GM19043 (cell line): ENCODE results near the gene LRRC37A3.
"Not testable (repeated sequence)": the region's sequence is repeated elsewhere in the genome, so short reads cannot be mapped to it uniquely, and the experiment has no call there.

Source experiments
- ATAC-seq: cut with Tn5 transposase; IDR thresholded peaks from one replicate; pipeline ENCODE4 v1.9.1; 2021; ENCODE audit warnings: low read depth; ENCODE audit not compliant: unreplicated experiment

The LRRC37A3 gene

DNA sequence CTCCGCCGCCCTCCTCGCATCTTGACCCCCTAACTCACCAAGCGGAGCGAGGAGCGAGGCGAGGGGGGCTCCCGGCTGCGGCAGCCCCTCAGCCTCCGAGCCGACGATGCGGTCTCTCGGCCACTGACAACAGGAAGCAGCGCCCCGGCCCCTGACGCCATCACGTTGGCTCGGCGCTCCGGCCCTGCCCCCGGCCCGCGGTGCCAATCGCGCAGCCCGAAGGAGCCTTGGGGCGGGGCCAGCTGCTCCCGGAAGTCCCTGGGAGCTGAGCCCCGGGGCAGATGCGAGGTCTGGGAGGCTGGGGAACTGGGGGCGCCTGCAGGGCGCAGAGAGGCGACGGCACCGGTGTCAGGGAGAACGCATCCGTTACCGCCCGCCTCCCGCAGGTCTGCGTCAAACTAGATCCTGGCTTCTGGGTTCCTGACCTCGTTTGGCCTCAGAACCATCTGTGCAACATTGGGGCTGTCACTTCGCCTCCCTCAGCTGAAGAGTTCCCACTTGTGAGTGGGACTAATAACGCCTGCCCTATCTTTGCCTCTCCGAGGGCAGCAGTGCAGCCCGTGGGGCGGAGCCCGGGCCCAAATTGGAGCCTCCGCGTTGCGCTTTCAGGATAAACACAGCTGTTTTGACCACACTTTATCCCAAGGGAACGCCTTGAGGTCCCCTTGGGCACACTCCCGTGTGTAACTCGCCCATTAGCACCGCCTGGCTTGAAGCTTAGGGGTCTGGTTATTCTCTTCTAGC is 82.1 kb downstream of the LRRC37A3 start:
- peak; percentile 95 for ATAC-seq

DNA sequence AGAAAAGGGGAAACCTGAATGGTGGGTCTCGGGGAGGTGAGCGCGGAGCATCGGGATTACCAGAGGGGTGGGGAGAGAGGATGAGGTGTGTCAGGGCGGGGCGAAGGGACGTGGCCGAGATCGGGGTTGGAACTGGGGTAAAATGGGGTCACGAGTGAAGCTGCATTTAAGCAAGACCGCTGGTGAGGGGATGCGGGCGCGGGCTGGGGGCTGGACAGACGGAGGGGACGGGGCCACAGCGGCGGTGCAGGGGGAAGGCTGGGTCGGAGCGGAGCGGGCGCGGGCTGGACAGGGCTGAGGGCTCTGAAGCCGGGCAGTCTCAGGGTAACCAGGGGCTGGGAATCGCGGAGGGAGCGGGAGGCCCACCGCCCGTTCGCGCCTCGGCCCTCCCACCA is 82.7 kb downstream of the LRRC37A3 start:
- ATAC-seq = peak; percentile 28

DNA sequence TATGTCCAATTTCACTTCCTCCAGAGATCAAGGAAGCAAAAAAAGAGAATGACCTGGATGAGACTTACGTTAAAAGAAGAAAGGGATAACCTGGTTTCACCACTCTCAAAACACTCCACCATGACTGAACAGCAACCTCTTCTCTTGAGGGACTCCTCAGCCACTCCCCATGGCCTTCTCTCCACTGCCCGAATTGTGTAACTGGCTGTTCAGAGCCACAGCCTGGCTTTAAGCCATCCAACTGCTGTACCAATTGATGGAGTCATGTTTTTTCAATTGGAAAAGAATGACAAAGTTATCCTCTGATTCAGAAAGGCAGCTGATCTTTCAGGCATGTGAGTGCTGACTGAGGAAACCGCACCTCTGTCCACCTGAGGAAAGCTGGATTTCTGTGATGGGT is 85.2 kb downstream of the LRRC37A3 start:
- not testable (repeated sequence) for ATAC-seq

DNA sequence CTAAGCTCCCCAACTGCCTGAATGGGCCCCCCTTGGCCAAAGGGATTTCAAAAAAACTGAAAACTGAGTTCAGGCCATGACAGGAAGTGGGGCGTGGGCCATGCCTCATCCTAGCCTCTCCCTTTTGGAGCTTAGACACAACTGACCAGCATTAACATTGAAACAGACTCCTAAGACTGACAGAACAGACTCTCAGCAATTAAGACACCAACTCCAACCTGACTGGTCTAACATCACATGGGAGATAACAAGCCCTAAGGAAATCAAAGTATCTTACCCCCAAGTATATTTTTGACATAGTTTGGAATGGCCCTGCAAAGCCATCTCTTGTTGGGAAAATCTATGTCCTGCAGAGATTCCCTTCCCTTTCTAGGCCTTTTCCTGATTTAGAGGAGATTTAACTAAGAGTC is 88.6 kb downstream of the LRRC37A3 start:
- ATAC-seq = not testable (repeated sequence)

DNA sequence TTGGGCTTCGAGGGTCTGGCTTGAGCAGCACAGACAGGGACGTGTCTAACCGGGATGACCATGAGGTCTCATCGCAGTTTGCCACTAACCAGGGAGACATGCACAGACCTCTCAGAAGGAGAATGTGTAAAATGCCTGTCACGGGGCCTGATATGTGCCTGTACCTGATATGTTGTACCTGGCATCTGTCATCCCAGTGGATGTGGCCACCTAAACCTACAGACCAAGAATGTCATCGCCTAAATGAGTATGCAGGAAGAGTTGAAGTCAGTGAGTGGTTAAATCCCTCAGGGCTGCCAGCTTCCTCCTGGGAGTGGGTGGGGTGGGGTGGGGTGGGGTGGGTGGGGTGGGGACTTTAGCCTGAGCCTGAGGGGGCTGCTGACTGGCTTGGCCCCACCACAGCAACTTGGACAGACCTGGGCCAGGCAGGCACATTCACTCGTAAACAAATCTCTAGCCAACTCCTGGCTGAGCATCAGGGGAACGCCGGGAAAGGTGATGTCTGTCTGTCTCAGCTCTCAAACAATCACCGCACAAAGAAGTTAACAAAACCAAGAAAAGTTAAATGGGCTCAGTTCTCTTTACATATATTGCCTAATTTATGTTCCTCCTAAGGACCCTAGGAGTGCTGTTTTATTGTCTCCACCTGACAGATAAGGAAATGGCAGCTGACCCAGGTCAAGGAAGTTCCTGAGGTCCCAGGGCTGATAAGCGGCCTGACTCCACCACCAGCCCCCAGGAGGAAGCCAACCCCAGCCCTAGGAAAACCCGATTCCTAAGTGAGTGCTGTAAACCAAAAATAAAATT is 89.3 kb downstream of the LRRC37A3 start:
- not testable (repeated sequence) for ATAC-seq

DNA sequence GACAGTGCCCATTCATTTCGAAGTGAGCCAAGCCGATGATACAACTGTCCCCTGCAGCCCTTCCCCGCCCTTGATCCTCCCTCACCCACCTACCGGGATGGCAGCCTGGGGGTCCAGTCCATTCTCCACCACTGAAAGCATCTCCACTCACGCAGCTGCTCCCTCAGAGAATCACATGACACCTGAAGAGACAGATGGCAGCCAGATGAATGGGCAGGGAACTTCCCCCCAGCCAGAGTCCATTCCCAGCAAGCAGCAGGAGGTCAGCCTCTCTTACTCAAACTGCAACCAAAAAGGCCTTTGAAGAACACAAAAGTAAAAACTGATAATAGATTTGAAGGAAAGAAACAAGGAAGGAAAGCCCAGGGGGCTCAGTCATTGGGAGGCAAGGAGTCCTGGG is 90.2 kb downstream of the LRRC37A3 start:
- ATAC-seq = not testable (repeated sequence)

DNA sequence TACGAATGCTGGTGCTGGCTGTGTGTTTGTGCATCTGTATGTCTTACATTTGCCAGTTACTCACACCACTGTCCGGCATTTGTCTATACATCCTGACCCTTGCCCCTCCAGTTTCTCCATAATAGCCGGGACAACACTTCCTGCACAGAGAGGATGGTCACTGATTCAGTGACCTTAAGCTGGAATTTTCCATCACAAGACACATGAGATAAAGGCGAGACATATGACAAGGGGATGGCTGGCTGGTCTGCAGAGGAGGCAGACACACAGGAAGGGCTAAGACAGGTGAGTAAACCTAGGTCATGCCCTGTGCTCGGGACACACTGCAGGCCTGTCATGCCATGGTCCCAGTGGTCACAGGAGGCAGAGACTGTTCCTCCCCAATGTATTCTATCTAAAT is 100.4 kb downstream of the LRRC37A3 start:
- ATAC-seq = not testable (repeated sequence)

DNA sequence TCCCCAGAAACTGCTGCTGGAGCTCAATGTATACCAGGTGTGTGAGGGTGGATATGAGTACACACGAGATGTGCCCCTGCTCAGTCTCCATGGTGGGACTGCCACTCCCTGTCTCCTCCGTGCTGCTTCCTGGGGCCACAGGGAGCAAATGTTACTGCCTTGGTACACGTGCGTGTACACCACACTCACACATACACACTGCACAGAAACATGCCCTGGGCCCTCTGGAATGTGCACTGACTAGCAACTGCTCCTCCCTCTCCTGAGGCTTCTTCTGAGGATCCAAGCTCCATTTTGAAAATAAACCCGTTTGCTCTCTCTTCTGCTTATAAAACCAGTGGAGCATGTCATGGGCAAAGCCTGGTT is 103.5 kb downstream of the LRRC37A3 start:
- ATAC-seq = not testable (repeated sequence)

DNA sequence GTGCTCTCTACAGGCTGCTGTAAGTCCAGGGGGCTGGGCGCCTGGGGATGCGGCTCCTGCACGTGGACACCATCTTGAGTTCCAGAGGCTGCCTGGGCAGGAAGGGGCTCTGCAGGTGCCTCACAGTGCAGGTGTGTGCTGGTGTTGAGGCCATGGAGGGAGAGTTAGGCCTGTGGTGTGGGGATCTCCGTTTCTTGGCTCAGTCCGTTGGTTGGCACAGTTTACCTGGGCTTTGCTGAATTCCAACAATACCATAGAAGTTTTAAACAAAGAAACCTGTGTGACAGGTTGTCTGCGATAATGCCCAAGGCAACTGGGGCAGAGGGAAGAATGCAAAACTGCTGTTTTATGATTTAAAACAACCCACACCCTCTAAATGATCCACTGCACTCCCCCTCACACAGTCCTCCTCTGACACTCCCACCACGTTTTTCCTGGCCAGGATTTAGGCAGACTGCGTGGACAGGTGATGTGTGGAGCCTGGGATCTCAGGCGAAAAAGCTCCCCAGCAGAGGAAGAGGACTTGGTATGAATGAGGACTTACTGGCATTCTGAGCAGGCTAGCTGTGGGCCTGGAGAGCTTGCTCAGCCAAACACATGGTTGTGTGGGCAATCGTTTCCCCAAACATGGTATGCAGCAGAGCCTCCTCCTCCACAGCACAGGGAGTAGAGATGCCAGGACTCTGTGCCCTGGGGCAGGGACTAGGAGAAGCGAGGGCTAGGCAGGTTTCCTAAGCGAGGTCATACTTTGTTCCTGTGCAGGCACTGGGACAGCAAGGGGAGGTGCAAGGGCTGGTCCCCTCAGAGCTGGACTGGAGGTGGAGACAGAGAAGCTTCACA is 104.1 kb downstream of the LRRC37A3 start:
- not testable (repeated sequence) for ATAC-seq

DNA sequence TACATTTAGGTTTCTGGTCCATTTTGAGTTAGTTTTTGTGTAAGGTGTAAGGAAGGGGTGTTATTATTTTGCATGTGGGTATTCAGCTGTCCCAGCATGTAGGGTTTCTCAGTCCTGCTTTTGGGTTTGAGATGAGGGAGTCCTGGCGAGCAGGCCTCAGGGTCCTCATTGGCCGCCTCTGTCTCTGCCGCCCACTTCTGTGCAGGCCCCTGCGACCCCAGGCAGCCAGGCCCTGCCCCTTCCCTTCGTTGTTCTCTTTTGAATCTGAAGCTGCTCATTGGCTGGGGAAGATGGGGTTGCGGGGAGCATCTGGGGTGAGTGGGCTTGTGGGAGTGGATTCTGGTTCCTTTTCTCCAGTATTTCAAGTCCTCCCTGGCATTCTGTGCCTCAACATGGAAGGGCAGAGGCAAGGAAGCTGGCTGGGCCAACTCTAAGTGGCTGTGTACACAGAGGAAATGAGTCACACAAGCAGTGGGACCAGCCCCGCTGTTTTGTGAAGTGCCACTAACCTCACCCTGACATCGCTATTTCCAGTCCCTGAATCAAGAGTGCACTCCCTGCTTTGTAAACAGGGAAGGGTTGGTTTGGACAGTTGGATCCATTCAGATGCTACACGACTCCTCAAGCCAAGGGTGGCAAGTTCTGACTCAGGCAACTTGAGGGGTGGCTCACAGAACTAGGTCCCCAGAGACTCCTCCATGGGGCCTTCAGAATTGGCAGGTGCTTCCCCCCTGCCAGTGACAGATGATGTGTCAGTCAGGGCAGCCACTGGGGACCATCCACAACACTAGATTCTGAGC is 110.9 kb downstream of the LRRC37A3 start:
- peak; percentile 94 for ATAC-seq
